H1 (cell line): ENCODE measurements around the gene MRPS34. TPM values are rescaled to one million over a fixed set of nuclear protein-coding genes. Genes with fewer than 3 reads are reported as not detected.

Experiments
- CTCF ChIA-PET: fragments of 300-600 bp; sonication (Branson Sonifier 250); formaldehyde crosslinking; loops from one replicate; lab custom pipeline; 2021; ENCODE audit not compliant: partially characterized antibody; lab: Charles Lee
- POLR2A ChIA-PET: fragments of 300-600 bp; sonication (Branson Sonifier 250); formaldehyde crosslinking; loops from one replicate; lab custom pipeline; 2021; ENCODE audit warnings: inconsistent platforms; ENCODE audit not compliant: partially characterized antibody; lab: Charles Lee
- DNase-seq, 2 experiments: peaks; one replicate each; pipeline versions ENCODE4 v3.0.0 to v3.0.0-alpha.2; 2010 to 2022; ENCODE audit warnings: low spot score in 2 of 2, low read depth in 1 of 2, mixed read lengths in 1 of 2
- FAIRE-seq: peaks from 2 replicates; lab custom pipeline; 2011; peaks lifted over from hg19 to GRCh38; lab: Jason Lieb, UNC
- H2AFZ ChIP-seq: 2 replicates; pipeline ENCODE4 v1.8.1; 2012; ENCODE audit warnings: low read length, inconsistent platforms
- H2AK5ac ChIP-seq: 2 replicates; pipeline ENCODE4 v1.6.1; 2013; ENCODE audit warnings: low read depth, low read length
- H2BK120ac ChIP-seq: replicated peaks from 2 replicates; pipeline ENCODE3; 2013; ENCODE audit warnings: low read depth, low read length, inconsistent platforms
- H2BK12ac ChIP-seq: 2 replicates; pipeline ENCODE4 v1.6.1; 2013; ENCODE audit warnings: low read depth, low read length
- H2BK15ac ChIP-seq: 2 replicates; pipeline ENCODE4 v1.6.1; 2013; ENCODE audit warnings: low read length
- H2BK20ac ChIP-seq: 2 replicates; pipeline ENCODE4 v1.6.1; 2013; ENCODE audit warnings: low read length
- H2BK5ac ChIP-seq: 2 replicates; pipeline ENCODE4 v1.6.1; 2013; ENCODE audit warnings: low read depth, low read length
- H3K14ac ChIP-seq: 2 replicates; pipeline ENCODE4 v1.6.1; 2013; ENCODE audit warnings: inconsistent platforms; ENCODE audit not compliant: insufficient read length
- H3K18ac ChIP-seq: 2 replicates; pipeline ENCODE4 v1.6.1; 2013; ENCODE audit warnings: low read length; ENCODE audit errors: extremely low read depth
- H3K23ac ChIP-seq: 2 replicates; pipeline ENCODE4 v1.6.1; 2013; ENCODE audit warnings: inconsistent platforms; ENCODE audit not compliant: insufficient read length
- H3K23me2 ChIP-seq: 2 replicates; pipeline ENCODE4 v1.6.1; 2013; ENCODE audit warnings: low read depth, low read length
- H3K27ac ChIP-seq: 2 replicates; pipeline ENCODE4 v1.6.1; 2011; ENCODE audit warnings: low read depth, low read length, inconsistent platforms
- H3K27me3 ChIP-seq, 4 experiments: replicated peaks in 1 of 4; 1 replicate in 1 of 4; 2 replicates in 3 of 4; pipeline versions ENCODE4 v1.6.1 to v1.8.1; 2011 to 2013; ENCODE audit warnings: low read length in 3 of 4, mild to moderate bottlenecking in 3 of 4, inconsistent platforms in 2 of 4, mixed read lengths in 2 of 4, moderate library complexity in 1 of 4; ENCODE audit not compliant: control insufficient read depth in 3 of 4, insufficient read depth in 3 of 4; ENCODE audit errors: extremely low read depth in 1 of 4
- H3K36me3 ChIP-seq, 4 experiments: 2 replicates each; pipeline versions ENCODE4 v1.6.1 to v1.8.1; 2011 to 2013; ENCODE audit warnings: mild to moderate bottlenecking in 4 of 4, low read length in 3 of 4, moderate library complexity in 2 of 4, control low read depth in 1 of 4, inconsistent platforms in 1 of 4; ENCODE audit not compliant: insufficient read depth in 4 of 4, control insufficient read depth in 2 of 4
- H3K4ac ChIP-seq: replicated peaks from 2 replicates; pipeline ENCODE3; 2013; ENCODE audit warnings: low read length, low read depth, mixed read lengths, inconsistent platforms; ENCODE audit not compliant: insufficient read length
- H3K4me1 ChIP-seq, 4 experiments: replicated peaks in 1 of 4; 1 replicate in 1 of 4; 2 replicates in 3 of 4; pipeline versions ENCODE4 v1.6.1 to v1.8.1; 2011 to 2013; ENCODE audit warnings: low read length in 3 of 4, inconsistent platforms in 2 of 4, mixed read lengths in 1 of 4; ENCODE audit not compliant: insufficient read depth in 4 of 4, control insufficient read depth in 3 of 4
- H3K4me2 ChIP-seq, 2 experiments: 2 replicates each; pipeline versions ENCODE4 v1.6.1 to v1.8.1; 2011 to 2013; ENCODE audit warnings: low read depth in 2 of 2, low read length in 2 of 2, control low read depth in 1 of 2, inconsistent platforms in 1 of 2, mild to moderate bottlenecking in 1 of 2; ENCODE audit not compliant: insufficient read depth in 1 of 2
- H3K4me3 ChIP-seq, 4 experiments: fragments of 200-600, 300-600 bp in 1 of 4; sonication (generic), shearing (Covaris generic), sonication (Bioruptor Twin) in 1 of 4; 2 replicates each; pipeline versions ENCODE4 v1.5.1 to v1.8.1; 2011 to 2016; ENCODE audit warnings: low read length in 4 of 4, low read depth in 3 of 4, control low read depth in 2 of 4, inconsistent platforms in 2 of 4, mild to moderate bottlenecking in 2 of 4, mixed read lengths in 1 of 4, moderate library complexity in 1 of 4; ENCODE audit not compliant: insufficient read depth in 2 of 4; ENCODE audit errors: extremely low read depth in 1 of 4
- H3K56ac ChIP-seq: replicated peaks from 2 replicates; pipeline ENCODE3; 2013; ENCODE audit warnings: low read depth, mild to moderate bottlenecking, mixed read lengths, low read length, inconsistent platforms; ENCODE audit not compliant: insufficient read length
- H3K79me1 ChIP-seq: 2 replicates; pipeline ENCODE4 v1.6.1; 2013; ENCODE audit warnings: low read depth, low read length, control low read depth
- H3K79me2 ChIP-seq, 2 experiments: 2 replicates each; pipeline versions ENCODE4 v1.6.1 to v1.8.1; 2012 to 2013; ENCODE audit warnings: low read length in 2 of 2, mild to moderate bottlenecking in 2 of 2, inconsistent platforms in 1 of 2; ENCODE audit not compliant: insufficient read depth in 2 of 2, control insufficient read depth in 1 of 2
- H3K9ac ChIP-seq, 4 experiments: replicated peaks in 1 of 4; 1 replicate in 1 of 4; 2 replicates in 3 of 4; pipeline versions ENCODE4 v1.6.1 to v1.8.1; 2011 to 2013; ENCODE audit warnings: low read depth in 3 of 4, low read length in 3 of 4, control low read depth in 2 of 4, mild to moderate bottlenecking in 2 of 4, moderate library complexity in 2 of 4, inconsistent platforms in 1 of 4; ENCODE audit errors: extremely low read depth in 1 of 4
- H3K9me3 ChIP-seq, 2 experiments: 2 replicates each; pipeline versions ENCODE4 v1.6.1 to v1.8.1; 2012 to 2013; ENCODE audit warnings: mild to moderate bottlenecking in 2 of 2, moderate library complexity in 2 of 2, control low read depth in 1 of 2, inconsistent platforms in 1 of 2, low read depth in 1 of 2, low read length in 1 of 2, mixed read lengths in 1 of 2; ENCODE audit not compliant: insufficient read depth in 2 of 2
- H4K20me1 ChIP-seq, 2 experiments: replicated peaks in 1 of 2; 2 replicates each; pipeline versions ENCODE3 to v1.8.1; 2011 to 2013; ENCODE audit warnings: inconsistent platforms in 2 of 2, low read length in 2 of 2, mild to moderate bottlenecking in 1 of 2; ENCODE audit not compliant: insufficient read depth in 2 of 2, control insufficient read depth in 1 of 2
- H4K5ac ChIP-seq: 2 replicates; pipeline ENCODE4 v1.6.1; 2013; ENCODE audit warnings: low read length, low read depth, mixed read lengths, inconsistent platforms; ENCODE audit not compliant: insufficient read length
- H4K8ac ChIP-seq: 2 replicates; pipeline ENCODE4 v1.8.0; 2013; ENCODE audit warnings: mild to moderate bottlenecking, moderate library complexity, low read length, inconsistent platforms; ENCODE audit not compliant: insufficient read depth; ENCODE audit errors: extremely low read depth
- H4K91ac ChIP-seq: replicated peaks from 2 replicates; pipeline ENCODE3; 2013; ENCODE audit warnings: low read length, mixed read lengths, inconsistent platforms; ENCODE audit not compliant: insufficient read length
- BACH1 ChIP-seq: IDR thresholded peaks from 2 replicates; pipeline ENCODE4 v1.6.1; 2012; ENCODE audit warnings: low read length, improper control_type of control experiment
- BCL11A ChIP-seq, 2 experiments: IDR thresholded peaks; one replicate each; pipeline ENCODE4 v1.6.1; 2011; ENCODE audit warnings: low read depth in 2 of 2, low read length in 2 of 2, mild to moderate bottlenecking in 2 of 2
- BRCA1 ChIP-seq: IDR thresholded peaks from 2 replicates; pipeline ENCODE4 v1.6.1; 2012; ENCODE audit warnings: low read depth, low read length, improper control_type of control experiment
- CBX8 ChIP-seq: fragments of 300-800, 300-1000 bp; sonication (generic); IDR thresholded peaks from 2 replicates; pipeline ENCODE4 v1.7.1; 2016; ENCODE audit warnings: low read depth, low read length, borderline replicate concordance
- EZH2 ChIP-seq: fragments of 200-600 bp; sonication (generic); IDR thresholded peaks from 2 replicates; pipeline ENCODE4 v1.7.1; 2012; ENCODE audit warnings: low read depth, mild to moderate bottlenecking, moderate library complexity, low read length, inconsistent platforms; ENCODE audit not compliant: severe bottlenecking
- FOSL1 ChIP-seq: IDR thresholded peaks from 2 replicates; pipeline ENCODE4 v1.6.1; 2011; ENCODE audit warnings: mild to moderate bottlenecking, low read depth, low read length, moderate library complexity; ENCODE audit not compliant: insufficient read depth
- HDAC6 ChIP-seq: IDR thresholded peaks from one replicate; pipeline ENCODE4 v1.7.1; 2012; ENCODE audit warnings: low read depth, mild to moderate bottlenecking, inconsistent platforms, low read length, moderate library complexity
- JUN ChIP-seq: IDR thresholded peaks from 2 replicates; pipeline ENCODE4 v1.6.1; 2011; ENCODE audit warnings: low read depth, mild to moderate bottlenecking, improper control_type of control experiment, low read length
- JUND ChIP-seq: IDR thresholded peaks from 2 replicates; pipeline ENCODE4 v1.6.1; 2011; ENCODE audit warnings: mild to moderate bottlenecking, improper control_type of control experiment, low read length
- POLR2A ChIP-seq, 2 experiments: IDR thresholded peaks; 1 replicate in 1 of 2; 2 replicates in 1 of 2; pipeline ENCODE4 v1.6.1; 2011; ENCODE audit warnings: low read depth in 2 of 2, low read length in 2 of 2, mild to moderate bottlenecking in 2 of 2; ENCODE audit errors: control extremely low read depth in 1 of 2
- RAD21 ChIP-seq, 2 experiments: IDR thresholded peaks in 1 of 2; conservative IDR thresholded peaks in 1 of 2; 2 replicates each; pipeline ENCODE4 v1.6.1; 2011; ENCODE audit warnings: low read depth in 2 of 2, low read length in 2 of 2, improper control_type of control experiment in 1 of 2, inconsistent platforms in 1 of 2, mild to moderate bottlenecking in 1 of 2, moderate library complexity in 1 of 2
- RXRA ChIP-seq: IDR thresholded peaks from 2 replicates; pipeline ENCODE4 v1.6.1; 2011; ENCODE audit warnings: low read depth, mild to moderate bottlenecking, low read length, moderate library complexity; ENCODE audit not compliant: insufficient read depth
- SP4 ChIP-seq: IDR thresholded peaks from 2 replicates; pipeline ENCODE4 v1.6.1; 2012; ENCODE audit warnings: low read length, inconsistent platforms
- SUZ12 ChIP-seq: fragments of 200-600 bp; sonication (generic); IDR thresholded peaks from 2 replicates; pipeline ENCODE4 v1.6.1; 2012; ENCODE audit warnings: mild to moderate bottlenecking, inconsistent platforms, low read length, moderate library complexity, mixed read lengths
- TAF7 ChIP-seq: optimal IDR thresholded peaks from 2 replicates; pipeline ENCODE3; 2011; ENCODE audit warnings: low read depth, mild to moderate bottlenecking, inconsistent platforms, low read length, moderate library complexity, borderline replicate concordance
- WGBS, 2 experiments: shearing (Covaris generic) in 1 of 2; methylation state at CpG; one replicate each; pipeline versions ENCODE4 v1.1.6 to v1.1.7; 2013 to 2015; ENCODE audit warnings: low lambda C conversion rate in 2 of 2, mixed read lengths in 2 of 2, inconsistent platforms in 1 of 2, low coverage in 1 of 2, missing lambda C conversion rate in 1 of 2; ENCODE audit not compliant: insufficient replicate concordance in 2 of 2, insufficient coverage in 1 of 2, insufficient read length in 1 of 2; ENCODE audit errors: extremely low coverage in 1 of 2, missing lambda C conversion rate in 1 of 2; 5-methylcytosine and 5-hydroxymethylcytosine counted together
- polyA plus RNA-seq, 7 experiments: library from polyadenylated mRNA; depleted of rRNA in 3 of 7; stranded (reverse) in 5 of 7; unstranded in 2 of 7; fragments of >200 nt in 5 of 7; fragments of 200-250 nt in 2 of 7; gene quantifications; 1 replicate in 5 of 7; 2 replicates in 1 of 7; 4 replicates in 1 of 7; pipeline versions ENCODE4 v1.2.1 to v1.2.3, GENCODE V29; 2011 to 2013; ENCODE audit warnings: missing spikeins in 2 of 7, mixed read lengths in 2 of 7
- total RNA-seq: library from RNA; stranded (reverse); fragmentation: NEBNext Ultra II Directional; extraction: Animal tissue kit (Norgen Biotek cat#: 25700); gene quantifications from 2 replicates; pipeline ENCODE4 v1.2.1, GENCODE V29; 2021

The MRPS34 gene
- total and polyA plus RNA-seq, 2 of the 8 experiments (the other 6 are each of a cell fraction or from before 2014, with no cell fraction given), result 168 to 252 TPM

DNA sequence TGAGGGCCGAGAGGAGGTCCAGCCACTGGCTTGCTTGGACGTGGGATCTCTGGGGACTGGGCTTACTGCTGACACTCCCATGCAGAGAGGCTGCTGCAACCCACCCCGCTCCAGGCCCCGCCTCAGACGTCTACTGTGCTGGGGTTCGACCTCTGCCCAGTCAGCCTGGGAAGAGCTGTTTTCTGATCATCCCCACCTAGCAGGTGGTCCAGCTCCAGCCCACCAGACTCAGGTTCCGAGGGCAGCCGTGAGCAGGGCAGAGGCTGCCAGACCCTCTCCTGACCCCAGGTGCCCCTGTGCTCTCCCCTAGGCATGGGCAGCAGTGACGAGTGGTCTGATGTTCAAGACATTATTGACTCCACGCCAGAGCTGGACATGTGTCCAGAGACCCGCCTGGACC, 25.0 kb downstream of the MRPS34 start:
- ChIA-PET POLR2A (interaction anchor here (0.6 to 5.5 kb wide), 5 partner anchors 10 to 129 kb away, joined by 3 to 18 read pairs (median 3); partner anchors contain the start of genes MAPK8IP3 and NME3), CTCF (interaction anchor here (0.7 to 1.3 kb wide), 2 partner anchors 15 to 22 kb away, joined by 3 read pairs; no protein-coding TSS in a partner anchor)
- H2BK15ac ChIP-seq, result no peak overlapping the region
- no peak overlapping the region for H3K27ac ChIP-seq
- H3K4me3 ChIP-seq, result no peak overlapping the region
- H3K14ac ChIP-seq, result no peak overlapping the region
- H3K23ac ChIP-seq, result no peak overlapping the region
- peaks cover 0 to 20% (median 2%) of the 10 kb centered on the region in 4 experiments; a peak in 4 of 8 replicates for H3K36me3 ChIP-seq
- no peak overlapping the region for H4K91ac ChIP-seq
- H2BK5ac ChIP-seq, result no peak overlapping the region
- no peak overlapping the region for H2BK12ac ChIP-seq
- no peak overlapping the region for H4K5ac ChIP-seq
- FAIRE-seq (no peak), DNase-seq (no peak)
- no peaks in the 10 kb centered on the region for H3K79me2 ChIP-seq
- no peaks in the 10 kb centered on the region for H3K23me2 ChIP-seq
- H3K27me3 ChIP-seq, result no peaks in the 10 kb centered on the region
- no peak overlapping the region for H4K8ac ChIP-seq
- H3K9ac ChIP-seq, result no peak overlapping the region
- H2AK5ac ChIP-seq, result no peak overlapping the region
- no peaks in the 10 kb centered on the region for H3K79me1 ChIP-seq
- no peak overlapping the region for H2AFZ ChIP-seq
- H2BK120ac ChIP-seq, result no peak overlapping the region
- no peak overlapping the region for H2BK20ac ChIP-seq
- H3K4me1 ChIP-seq, result no peaks in the 10 kb centered on the region
- no peak overlapping the region for H3K56ac ChIP-seq
- no peak overlapping the region for H3K4me2 ChIP-seq
- H3K18ac ChIP-seq, result no peak overlapping the region
- no peak overlapping the region for H3K4ac ChIP-seq
- 95% methylated on average over 9 of the region's 11 CpGs; no CpG with 5 or more reads in 1 of the 2 experiments for WGBS, 2 experiments
- no peaks in the 10 kb centered on the region for H3K9me3 ChIP-seq
- peaks cover 0 to 4% of the 10 kb centered on the region in 2 experiments for H4K20me1 ChIP-seq
- TF ChIP-seq RXRA (no peak), EZH2 (no peak), FOSL1 (no peak), CBX8 (no peak), HDAC6 (no peak), BACH1 (no peak), TAF7 (no peak), BCL11A (IDR thresholded peaks at IDR 0.05; ENCODE audit: low read depth in 2 of 2, low read length in 2 of 2) (no peak), POLR2A (IDR thresholded peaks at IDR 0.05; ENCODE audit: control extremely low read depth in 1 of 2, low read depth in 2 of 2, low read length in 2 of 2) (no peak), SUZ12 (no peak), SP4 (no peak), JUN (no peak), BRCA1 (no peak), JUND (no peak), RAD21 (IDR thresholded peaks at IDR 0.05 in 1 of 2, conservative IDR thresholded peaks at IDR 0.05 in 1 of 2; ENCODE audit: low read depth in 2 of 2, low read length in 2 of 2) (no peak)
